HEK293 (cell line): ENCODE data around the gene ATG2A.

ENCODE experiments used
- CTCF ChIP-seq: fragments of 450-650 bp; formaldehyde crosslinking; IDR thresholded peaks from 2 replicates; pipeline ENCODE4 v1.5.1; 2016; ENCODE audit warnings: missing biosample characterization, missing genetic modification characterization
- HOXC10 ChIP-seq: sonication (generic); formaldehyde crosslinking; IDR thresholded peaks from 2 replicates; pipeline ENCODE4 v1.8.1; 2023; ENCODE audit warnings: mild to moderate bottlenecking, missing genetic modification reagents
- IKZF3 ChIP-seq: fragments of 450-650 bp; IDR thresholded peaks from 2 replicates; pipeline ENCODE4 v1.5.0; 2018; ENCODE audit warnings: missing biosample characterization, mild to moderate bottlenecking, missing genetic modification characterization, moderate library complexity
- KLF10 ChIP-seq: fragments of 450-650 bp; IDR thresholded peaks from 2 replicates; pipeline ENCODE4 v1.5.1; 2018; ENCODE audit warnings: missing biosample characterization, mild to moderate bottlenecking, missing genetic modification characterization
- REPIN1 ChIP-seq: fragments of 450-650 bp; formaldehyde crosslinking; IDR thresholded peaks from 2 replicates; pipeline ENCODE4 v1.5.1; 2017; ENCODE audit warnings: missing biosample characterization, missing genetic modification characterization, low read depth
- ZBTB1 ChIP-seq: fragments of 450-650 bp; formaldehyde crosslinking; IDR thresholded peaks from 2 replicates; pipeline ENCODE4 v1.5.1; 2016; ENCODE audit warnings: missing biosample characterization, missing genetic modification characterization
- ZBTB11 ChIP-seq: fragments of 450-650 bp; formaldehyde crosslinking; conservative IDR thresholded peaks from 2 replicates; pipeline ENCODE4 v1.5.1; 2016; ENCODE audit warnings: low read depth, missing biosample characterization, missing genetic modification characterization
- ZFHX2 ChIP-seq: fragments of 450-650 bp; formaldehyde crosslinking; conservative IDR thresholded peaks from 2 replicates; pipeline ENCODE4 v1.5.1; 2016; ENCODE audit warnings: missing biosample characterization, missing genetic modification characterization
- ZNF138 ChIP-seq: fragments of 450-650 bp; formaldehyde crosslinking; IDR thresholded peaks from 2 replicates; pipeline ENCODE4 v1.5.1; 2016; ENCODE audit warnings: missing biosample characterization, missing genetic modification characterization, borderline replicate concordance
- ZNF157 ChIP-seq: fragments of 450-650 bp; formaldehyde crosslinking; IDR thresholded peaks from 2 replicates; pipeline ENCODE4 v1.5.1; 2016; ENCODE audit warnings: missing biosample characterization, missing genetic modification characterization
- ZNF202 ChIP-seq: fragments of 450-650 bp; formaldehyde crosslinking; IDR thresholded peaks from 2 replicates; pipeline ENCODE4 v1.5.1; 2016; ENCODE audit warnings: missing biosample characterization, missing genetic modification characterization, borderline replicate concordance
- ZNF521 ChIP-seq: fragments of 450-650 bp; formaldehyde crosslinking; IDR thresholded peaks from 2 replicates; pipeline ENCODE4 v1.5.1; 2017; ENCODE audit warnings: missing biosample characterization, mild to moderate bottlenecking, missing genetic modification characterization
- ZNF548 ChIP-seq: fragments of 450-650 bp; formaldehyde crosslinking; IDR thresholded peaks from 2 replicates; pipeline ENCODE4 v1.5.1; 2016; ENCODE audit warnings: missing biosample characterization, missing genetic modification characterization
- ZNF555 ChIP-seq: fragments of 450-650 bp; formaldehyde crosslinking; conservative IDR thresholded peaks from 2 replicates; pipeline ENCODE4 v1.5.1; 2017; ENCODE audit warnings: missing biosample characterization, mild to moderate bottlenecking, missing genetic modification characterization, inconsistent platforms
- ZNF561 ChIP-seq: fragments of 450-650 bp; IDR thresholded peaks from 2 replicates; pipeline ENCODE4 v1.5.1; 2018; ENCODE audit warnings: missing biosample characterization, missing genetic modification characterization, borderline replicate concordance
- ZNF654 ChIP-seq: fragments of 450-650 bp; formaldehyde crosslinking; IDR thresholded peaks from 2 replicates; pipeline ENCODE4 v1.5.1; 2016; ENCODE audit warnings: low read depth, missing biosample characterization, missing genetic modification characterization
- ZNF704 ChIP-seq: fragments of 450-650 bp; formaldehyde crosslinking; IDR thresholded peaks from 2 replicates; pipeline ENCODE4 v1.5.1; 2016; ENCODE audit warnings: missing biosample characterization, missing genetic modification characterization
- ZNF707 ChIP-seq: fragments of 450-650 bp; formaldehyde crosslinking; IDR thresholded peaks from 2 replicates; pipeline ENCODE4 v1.5.1; 2016; ENCODE audit warnings: missing biosample characterization, missing genetic modification characterization
- ZNF747 ChIP-seq: fragments of 450-650 bp; formaldehyde crosslinking; IDR thresholded peaks from 2 replicates; pipeline ENCODE4 v1.5.1; 2016; ENCODE audit warnings: missing biosample characterization, missing genetic modification characterization
- ZSCAN16 ChIP-seq: fragments of 450-650 bp; formaldehyde crosslinking; IDR thresholded peaks from 2 replicates; pipeline ENCODE4 v1.5.1; 2016; ENCODE audit warnings: missing biosample characterization, missing genetic modification characterization
- TF ChIP-seq, protein P1 (sequence below): fragments of 450-650 bp; formaldehyde crosslinking; IDR thresholded peaks from 2 replicates; pipeline ENCODE4 v1.5.1; 2016; ENCODE audit warnings: missing biosample characterization, missing genetic modification characterization, borderline replicate concordance
- TF ChIP-seq, protein P2 (sequence below): fragments of 450-650 bp; formaldehyde crosslinking; IDR thresholded peaks from 2 replicates; pipeline ENCODE4 v1.5.1; 2016; ENCODE audit warnings: missing biosample characterization, missing genetic modification characterization
- TF ChIP-seq, protein P3 (sequence below): fragments of 450-650 bp; formaldehyde crosslinking; IDR thresholded peaks from 2 replicates; pipeline ENCODE4 v1.5.1; 2016; ENCODE audit warnings: missing biosample characterization, missing genetic modification characterization
- TF ChIP-seq, protein P4 (sequence below): fragments of 450-650 bp; formaldehyde crosslinking; IDR thresholded peaks from 2 replicates; pipeline ENCODE4 v1.5.1; 2016; ENCODE audit warnings: missing biosample characterization, missing genetic modification characterization

The ATG2A gene

DNA sequence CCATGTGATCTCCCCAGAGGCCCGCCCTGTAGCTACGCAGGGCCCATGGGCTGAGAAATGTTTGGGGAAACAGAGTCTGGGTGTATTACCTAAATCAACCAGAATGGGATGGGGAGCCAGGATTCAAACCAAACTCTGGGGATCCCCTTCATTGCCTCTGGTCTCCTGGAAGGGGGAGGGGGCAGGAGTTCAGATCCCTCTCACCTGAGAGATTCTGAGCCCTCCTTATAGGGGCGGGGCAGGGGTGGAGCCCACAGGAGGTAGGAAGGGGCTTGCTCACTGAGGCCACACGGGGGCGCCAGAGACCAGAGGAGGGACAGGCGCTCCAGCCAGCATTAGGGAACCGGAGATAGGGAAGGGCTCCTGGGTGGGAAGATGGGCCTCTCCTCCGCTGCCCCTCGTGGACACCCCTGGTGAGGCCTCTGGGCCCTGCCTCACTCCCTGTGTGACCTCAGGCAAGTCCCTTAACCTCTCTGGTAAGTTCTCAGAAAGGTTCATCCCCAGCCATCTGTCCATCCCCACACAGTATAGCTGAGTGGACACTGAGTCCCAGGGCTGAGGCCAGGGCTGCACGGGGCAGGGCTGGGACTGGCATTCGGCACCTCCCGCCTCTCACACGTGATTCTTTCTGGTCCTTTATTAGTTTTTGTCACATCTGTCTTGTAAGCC is 69.9 kb downstream of the ATG2A start (continued):
- TF ChIP-seq ZBTB11 (tag by site-specific recombination) = no peak
- TF ChIP-seq ZNF548 (tag by site-specific recombination) = no peak
- TF ChIP-seq, protein P1, sequence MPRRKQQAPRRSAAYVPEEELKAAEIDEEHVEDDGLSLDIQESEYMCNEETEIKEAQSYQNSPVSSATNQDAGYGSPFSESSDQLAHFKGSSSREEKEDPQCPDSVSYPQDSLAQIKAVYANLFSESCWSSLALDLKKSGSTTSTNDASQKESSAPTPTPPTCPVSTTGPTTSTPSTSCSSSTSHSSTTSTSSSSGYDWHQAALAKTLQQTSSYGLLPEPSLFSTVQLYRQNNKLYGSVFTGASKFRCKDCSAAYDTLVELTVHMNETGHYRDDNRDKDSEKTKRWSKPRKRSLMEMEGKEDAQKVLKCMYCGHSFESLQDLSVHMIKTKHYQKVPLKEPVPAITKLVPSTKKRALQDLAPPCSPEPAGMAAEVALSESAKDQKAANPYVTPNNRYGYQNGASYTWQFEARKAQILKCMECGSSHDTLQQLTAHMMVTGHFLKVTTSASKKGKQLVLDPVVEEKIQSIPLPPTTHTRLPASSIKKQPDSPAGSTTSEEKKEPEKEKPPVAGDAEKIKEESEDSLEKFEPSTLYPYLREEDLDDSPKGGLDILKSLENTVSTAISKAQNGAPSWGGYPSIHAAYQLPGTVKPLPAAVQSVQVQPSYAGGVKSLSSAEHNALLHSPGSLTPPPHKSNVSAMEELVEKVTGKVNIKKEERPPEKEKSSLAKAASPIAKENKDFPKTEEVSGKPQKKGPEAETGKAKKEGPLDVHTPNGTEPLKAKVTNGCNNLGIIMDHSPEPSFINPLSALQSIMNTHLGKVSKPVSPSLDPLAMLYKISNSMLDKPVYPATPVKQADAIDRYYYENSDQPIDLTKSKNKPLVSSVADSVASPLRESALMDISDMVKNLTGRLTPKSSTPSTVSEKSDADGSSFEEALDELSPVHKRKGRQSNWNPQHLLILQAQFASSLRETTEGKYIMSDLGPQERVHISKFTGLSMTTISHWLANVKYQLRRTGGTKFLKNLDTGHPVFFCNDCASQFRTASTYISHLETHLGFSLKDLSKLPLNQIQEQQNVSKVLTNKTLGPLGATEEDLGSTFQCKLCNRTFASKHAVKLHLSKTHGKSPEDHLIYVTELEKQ (tag by site-specific recombination) = no peak
- no peak for TF ChIP-seq ZNF707 (tag by site-specific recombination)
- TF ChIP-seq, protein P2, sequence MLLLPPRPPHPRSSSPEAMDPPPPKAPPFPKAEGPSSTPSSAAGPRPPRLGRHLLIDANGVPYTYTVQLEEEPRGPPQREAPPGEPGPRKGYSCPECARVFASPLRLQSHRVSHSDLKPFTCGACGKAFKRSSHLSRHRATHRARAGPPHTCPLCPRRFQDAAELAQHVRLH (tag by site-specific recombination) = no peak
- no peak for TF ChIP-seq ZNF202
- peak; percentile 89 for TF ChIP-seq CTCF
- no peak for TF ChIP-seq ZNF157
- TF ChIP-seq, protein P3, sequence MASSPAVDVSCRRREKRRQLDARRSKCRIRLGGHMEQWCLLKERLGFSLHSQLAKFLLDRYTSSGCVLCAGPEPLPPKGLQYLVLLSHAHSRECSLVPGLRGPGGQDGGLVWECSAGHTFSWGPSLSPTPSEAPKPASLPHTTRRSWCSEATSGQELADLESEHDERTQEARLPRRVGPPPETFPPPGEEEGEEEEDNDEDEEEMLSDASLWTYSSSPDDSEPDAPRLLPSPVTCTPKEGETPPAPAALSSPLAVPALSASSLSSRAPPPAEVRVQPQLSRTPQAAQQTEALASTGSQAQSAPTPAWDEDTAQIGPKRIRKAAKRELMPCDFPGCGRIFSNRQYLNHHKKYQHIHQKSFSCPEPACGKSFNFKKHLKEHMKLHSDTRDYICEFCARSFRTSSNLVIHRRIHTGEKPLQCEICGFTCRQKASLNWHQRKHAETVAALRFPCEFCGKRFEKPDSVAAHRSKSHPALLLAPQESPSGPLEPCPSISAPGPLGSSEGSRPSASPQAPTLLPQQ = peak; percentile 79; the same call in 1 of the 2 replicates
- TF ChIP-seq ZNF555 (tag by site-specific recombination) = no peak
- TF ChIP-seq, protein P4, sequence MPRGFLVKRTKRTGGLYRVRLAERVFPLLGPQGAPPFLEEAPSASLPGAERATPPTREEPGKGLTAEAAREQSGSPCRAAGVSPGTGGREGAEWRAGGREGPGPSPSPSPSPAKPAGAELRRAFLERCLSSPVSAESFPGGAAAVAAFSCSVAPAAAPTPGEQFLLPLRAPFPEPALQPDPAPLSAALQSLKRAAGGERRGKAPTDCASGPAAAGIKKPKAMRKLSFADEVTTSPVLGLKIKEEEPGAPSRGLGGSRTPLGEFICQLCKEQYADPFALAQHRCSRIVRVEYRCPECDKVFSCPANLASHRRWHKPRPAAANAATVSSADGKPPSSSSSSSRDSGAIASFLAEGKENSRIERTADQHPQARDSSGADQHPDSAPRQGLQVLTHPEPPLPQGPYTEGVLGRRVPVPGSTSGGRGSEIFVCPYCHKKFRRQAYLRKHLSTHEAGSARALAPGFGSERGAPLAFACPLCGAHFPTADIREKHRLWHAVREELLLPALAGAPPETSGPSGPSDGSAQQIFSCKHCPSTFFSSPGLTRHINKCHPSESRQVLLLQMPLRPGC (tag by site-specific recombination) = no peak
- no peak for TF ChIP-seq ZSCAN16 (tag by site-specific recombination)
- TF ChIP-seq HOXC10 (CRISPR knock-in tag) = no peak
- TF ChIP-seq ZNF704 (tag by site-specific recombination) = no peak
- peak; percentile 94 for TF ChIP-seq ZNF654 (tag by site-specific recombination)
- TF ChIP-seq ZNF561 = no peak
- peak; percentile 86 for TF ChIP-seq KLF10
- TF ChIP-seq REPIN1 = no peak
- peak; percentile 93 for TF ChIP-seq IKZF3 (tag by site-specific recombination)
- no peak for TF ChIP-seq ZNF521 (tag by site-specific recombination)
- TF ChIP-seq ZFHX2 (tag by site-specific recombination) = no peak
- TF ChIP-seq ZNF138 (tag by site-specific recombination) = no peak
- no peak for TF ChIP-seq ZNF747
- TF ChIP-seq ZBTB1 (tag by site-specific recombination) = no peak
